Endothelial cell of umbilical vein (primary cell): Measurements from ENCODE around the gene EFNA2. TPM values are rescaled to one million over a fixed set of nuclear protein-coding genes. Genes with fewer than 3 reads are reported as not detected.

Source experiments
- BruUV-seq: library from RNA; stranded (reverse); fragments of 400-500 nt; replicated peaks from 2 replicates; lab custom pipeline; 2021; lab: Mats Ljungman, UMichigan
- CTCF ChIA-PET: fragments of 300-600, 350-600 bp; sonication (Branson Sonifier 250); formaldehyde crosslinking; loops from one replicate; lab custom pipeline; 2021; ENCODE audit warnings: antibody characterized with exemption, inconsistent platforms; lab: Charles Lee
- POLR2A ChIA-PET: fragments of 300-600, 350-600 bp; sonication (Branson Sonifier 250); formaldehyde crosslinking; loops from one replicate; lab custom pipeline; 2021; ENCODE audit warnings: antibody characterized with exemption, inconsistent platforms; lab: Charles Lee
- DNase-seq: peaks from one replicate; pipeline ENCODE4 v3.0.0-alpha.2; 2011; ENCODE audit warnings: low read depth, low spot score
- FAIRE-seq: peaks from 2 replicates; lab custom pipeline; 2011; peaks lifted over from hg19 to GRCh38; lab: Jason Lieb, UNC
- H2AFZ ChIP-seq: 2 replicates; pipeline ENCODE4 v1.6.0; 2012; ENCODE audit warnings: low read depth, low read length, control low read depth, inconsistent platforms
- H3K27ac ChIP-seq: 2 replicates; pipeline ENCODE4 v1.5.1; 2011; ENCODE audit warnings: low read depth, mild to moderate bottlenecking, control low read depth, low read length, moderate library complexity; ENCODE audit not compliant: insufficient read depth
- H3K27me3 ChIP-seq, 2 experiments: 2 replicates each; pipeline versions ENCODE4 v1.6.0 to v1.6.1; 2011; ENCODE audit warnings: low read length in 2 of 2, mixed read lengths in 1 of 2; ENCODE audit not compliant: control insufficient read depth in 2 of 2, insufficient read depth in 2 of 2
- H3K36me3 ChIP-seq, 2 experiments: 2 replicates in 1 of 2; 3 replicates in 1 of 2; pipeline ENCODE4 v1.5.1; 2011; ENCODE audit warnings: low read length in 2 of 2, mild to moderate bottlenecking in 1 of 2, moderate library complexity in 1 of 2; ENCODE audit not compliant: control insufficient read depth in 2 of 2, insufficient read depth in 2 of 2; ENCODE audit errors: extremely low read depth in 1 of 2
- H3K4me1 ChIP-seq: 3 replicates; pipeline ENCODE4 v1.5.1; 2011; ENCODE audit warnings: mild to moderate bottlenecking, low read length; ENCODE audit not compliant: control insufficient read depth, insufficient read depth; ENCODE audit errors: extremely low read depth
- H3K4me2 ChIP-seq: 2 replicates; pipeline ENCODE4 v1.6.1; 2011; ENCODE audit warnings: low read length, control low read depth, mixed read lengths; ENCODE audit not compliant: insufficient read depth
- H3K4me3 ChIP-seq, 3 experiments: fragments of 200-600 bp in 1 of 3; sonication (generic), shearing (Covaris generic) in 1 of 3; replicated peaks in 1 of 3; 2 replicates each; pipeline ENCODE4 v1.5.1; 2011 to 2016; ENCODE audit warnings: control low read depth in 3 of 3, low read length in 3 of 3, mild to moderate bottlenecking in 2 of 3, inconsistent platforms in 1 of 3, low read depth in 1 of 3, moderate library complexity in 1 of 3; ENCODE audit not compliant: insufficient read depth in 1 of 3
- H3K79me2 ChIP-seq: 2 replicates; pipeline ENCODE4 v1.6.0; 2012; ENCODE audit warnings: low read length, inconsistent platforms; ENCODE audit not compliant: control insufficient read depth, insufficient read depth
- H3K9ac ChIP-seq: replicated peaks from 2 replicates; pipeline ENCODE3; 2011; ENCODE audit warnings: low read length, control low read depth; ENCODE audit not compliant: insufficient read depth; ENCODE audit errors: extremely low read depth
- H3K9me1 ChIP-seq: replicated peaks from 3 replicates; pipeline ENCODE4 v1.6.0; 2011; ENCODE audit warnings: mild to moderate bottlenecking, low read length; ENCODE audit not compliant: control insufficient read depth, insufficient read depth; ENCODE audit errors: extremely low read depth
- H3K9me3 ChIP-seq: replicated peaks from 2 replicates; pipeline ENCODE4 v1.5.1; 2012; ENCODE audit warnings: low read length, inconsistent platforms; ENCODE audit not compliant: control insufficient read depth, insufficient read depth
- H4K20me1 ChIP-seq: replicated peaks from 2 replicates; pipeline ENCODE3; 2011; ENCODE audit warnings: mild to moderate bottlenecking, low read length; ENCODE audit not compliant: control insufficient read depth, insufficient read depth; ENCODE audit errors: extremely low read depth
- CTCF ChIP-seq, 2 donors: IDR thresholded peaks; 1 replicate in 1 of 2; 2 replicates in 1 of 2; pipeline ENCODE4 v1.5.1; 2011; ENCODE audit warnings: low read length in 2 of 2, mild to moderate bottlenecking in 2 of 2, moderate library complexity in 2 of 2, control low read depth in 1 of 2, inconsistent platforms in 1 of 2, low read depth in 1 of 2; ENCODE audit not compliant: insufficient read depth in 1 of 2; ENCODE audit errors: extremely low read depth in 1 of 2
- EZH2 ChIP-seq: IDR thresholded peaks from 2 replicates; pipeline ENCODE4 v1.6.1; 2012; ENCODE audit warnings: borderline replicate concordance, low read depth, mild to moderate bottlenecking, moderate library complexity, low read length, inconsistent platforms; ENCODE audit not compliant: severe bottlenecking
- FOS ChIP-seq: IDR thresholded peaks from 2 replicates; pipeline ENCODE4 v1.6.1; 2011; ENCODE audit warnings: mild to moderate bottlenecking, low read length, moderate library complexity, borderline replicate concordance; ENCODE audit not compliant: insufficient read depth
- GATA2 ChIP-seq: IDR thresholded peaks from 2 replicates; pipeline ENCODE4 v1.7.0; 2011; ENCODE audit warnings: low read depth, mild to moderate bottlenecking, moderate library complexity, mixed read lengths, low read length; ENCODE audit not compliant: insufficient read length, insufficient read depth
- JUN ChIP-seq: IDR thresholded peaks from 2 replicates; pipeline ENCODE4 v1.6.1; 2011; ENCODE audit warnings: borderline replicate concordance, low read depth; ENCODE audit not compliant: insufficient read length, insufficient read depth
- MYC ChIP-seq: IDR thresholded peaks from one replicate; pipeline ENCODE4 v1.6.1; 2011; ENCODE audit warnings: mild to moderate bottlenecking, low read depth, low read length
- POLR2A ChIP-seq: IDR thresholded peaks from 2 replicates; pipeline ENCODE4 v1.6.1; 2012; ENCODE audit warnings: low read depth, mild to moderate bottlenecking, control low read depth, low read length
- POLR2AphosphoS5 ChIP-seq: IDR thresholded peaks from 2 replicates; pipeline ENCODE4 v1.6.1; 2012; ENCODE audit warnings: low read depth, mild to moderate bottlenecking, control low read depth, low read length, moderate library complexity; ENCODE audit not compliant: insufficient read depth
- dilution Hi-C: fragments of 300-500 bp; cut with MboI; formaldehyde crosslinking; loops from one replicate; pipeline ENCODE4 v1.15.0; 2019; ENCODE audit warnings: low sequenced_read_pairs; ENCODE audit not compliant: extremely low pct_ligation_motif_present
- intact Hi-C: fragments of 100-400 bp; cut with micrococcal nuclease; formaldehyde crosslinking; loops from one replicate; pipeline ENCODE4 v1.10.0; 2022
- polyA plus RNA-seq, 4 experiments: library from polyadenylated mRNA; depleted of rRNA in 3 of 4; stranded (reverse) in 3 of 4; unstranded in 1 of 4; fragments of >200 nt; gene quantifications; 2 replicates each; pipeline versions ENCODE4 v1.2.1 to v1.2.3, GENCODE V29; 2011 to 2012; ENCODE audit warnings: missing spikeins in 1 of 4
- total RNA-seq: library from RNA; stranded (reverse); gene quantifications from 2 replicates; pipeline ENCODE4 v1.2.3, GENCODE V29; 2021
- TF ChIP-seq, protein P1 (sequence below): IDR thresholded peaks from 2 replicates; pipeline ENCODE4 v1.6.1; 2011; ENCODE audit not compliant: insufficient read depth, insufficient read length

Gene EFNA2
- total and polyA plus RNA-seq, 2 donors (not counting 3 experiments of a cell fraction or from before 2014, with no cell fraction given) = 0.52 to 1.1 TPM

DNA sequence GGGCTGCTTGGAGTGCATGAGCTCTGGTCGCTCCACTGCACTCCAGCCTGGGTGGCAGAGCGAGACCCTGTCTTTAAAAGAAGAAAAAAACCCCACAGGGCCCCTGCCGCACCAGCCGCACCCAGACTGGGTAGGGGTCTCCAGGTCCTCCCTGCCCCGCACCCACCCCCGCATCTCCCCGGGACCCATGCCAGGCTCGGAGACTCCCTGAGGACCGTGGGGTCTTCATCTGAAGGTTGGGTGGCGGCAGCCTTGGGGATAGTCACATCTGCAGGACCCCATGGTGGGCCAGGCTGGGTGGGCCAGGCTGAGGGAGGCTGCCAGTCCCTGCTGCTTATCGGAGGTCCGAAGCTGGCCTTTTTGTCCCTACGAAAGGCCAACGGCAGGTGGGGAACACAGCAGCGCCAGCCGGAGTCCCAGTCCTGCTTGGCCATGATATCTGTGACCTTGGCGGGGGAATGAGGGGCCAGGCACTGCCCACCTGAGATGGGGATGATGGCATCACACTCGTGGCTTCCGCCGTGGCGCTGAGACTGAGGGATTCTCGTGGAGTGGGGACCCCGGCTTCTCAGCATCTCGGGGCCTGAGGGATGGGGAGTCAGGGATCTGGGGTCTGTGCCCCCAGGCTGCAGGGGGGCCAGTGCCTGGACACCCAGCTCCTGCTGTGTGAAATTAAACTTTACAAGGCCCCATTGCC lies 11.1 kb downstream of the EFNA2 start:
- no peak for FAIRE-seq

More for the DNA sequence above, 11.1 kb downstream of the EFNA2 start:
- Histone ChIP-seq H3K9ac (no peak overlapping the region), H3K36me3 (no peaks in the 10 kb centered on the region), H3K27ac (no peak overlapping the region), H3K4me1 (peaks cover 4% of the 10 kb centered on the region), H2AFZ (no peak overlapping the region), H3K79me2 (no peaks in the 10 kb centered on the region), H3K4me2 (no peak overlapping the region), H3K4me3 (no peak overlapping the region), H3K9me1 (no peaks in the 10 kb centered on the region), H4K20me1 (no peaks in the 10 kb centered on the region), H3K27me3 (no peaks in the 10 kb centered on the region), H3K9me3 (no peaks in the 10 kb centered on the region)
- dilution Hi-C loops (no loop called here), intact Hi-C loops (no loop called here)
- CTCF ChIA-PET = no interaction called here
- no peak for TF ChIP-seq POLR2A
- TF ChIP-seq CTCF (IDR thresholded peaks at IDR 0.05; ENCODE audit: extremely low read depth in 1 of 2, insufficient read depth in 1 of 2, low read depth in 1 of 2, low read length in 2 of 2) = no peak
- no peak for TF ChIP-seq FOS
- no peak for TF ChIP-seq EZH2
- TF ChIP-seq, protein P1, sequence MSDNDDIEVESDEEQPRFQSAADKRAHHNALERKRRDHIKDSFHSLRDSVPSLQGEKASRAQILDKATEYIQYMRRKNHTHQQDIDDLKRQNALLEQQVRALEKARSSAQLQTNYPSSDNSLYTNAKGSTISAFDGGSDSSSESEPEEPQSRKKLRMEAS = no peak
- no peak for TF ChIP-seq JUN
- TF ChIP-seq POLR2AphosphoS5 = no peak
- no peak for TF ChIP-seq GATA2
- no peak for TF ChIP-seq MYC
- POLR2A ChIA-PET = no interaction called here
- no peak for DNase-seq
- no TSS peak for BruUV-seq
